ENCODE data around the gene HEATR5A. TPM values are rescaled to one million over a fixed set of nuclear protein-coding genes. Genes with fewer than 3 reads are reported as not detected.

Gene HEATR5A
- total and polyA plus RNA-seq, 2 of the 13 experiments (the other 11 are each of a cell fraction or from before 2014, with no cell fraction given), result 36.4 to 105 TPM

GRCh38 chr14:31341280-31341679 lies 79.1 kb downstream of the HEATR5A start (continued):
- TF ChIP-seq ZC3H4 (CRISPR knock-in tag; IDR thresholded peaks at IDR 0.05; ENCODE audit: borderline replicate concordance), result no peak
- peak; percentile 85 for TF ChIP-seq ZNF121 (CRISPR knock-in tag; IDR thresholded peaks at IDR 0.05)
- no peak for TF ChIP-seq FOXP1 (IDR thresholded peaks at IDR 0.05)
- no peak for TF ChIP-seq FOXP1 (CRISPR knock-in tag; IDR thresholded peaks at IDR 0.05)
- TF ChIP-seq CENPX (CRISPR knock-in tag; IDR thresholded peaks at IDR 0.05), result no peak
- TF ChIP-seq ZNF761 (CRISPR knock-in tag; conservative IDR thresholded peaks at IDR 0.05), result no peak
- TF ChIP-seq ZNF431 (CRISPR knock-in tag; IDR thresholded peaks at IDR 0.05; ENCODE audit: borderline replicate concordance, low read depth), result no peak
- no peak for TF ChIP-seq ZNF331 (CRISPR knock-in tag; IDR thresholded peaks at IDR 0.05)
- no peak for TF ChIP-seq SKIL (CRISPR knock-in tag; IDR thresholded peaks at IDR 0.05; ENCODE audit: borderline replicate concordance)
- no peak for TF ChIP-seq BRCA1 (CRISPR knock-in tag; IDR thresholded peaks at IDR 0.05)
- peak; percentile 88 for TF ChIP-seq CEBPB (IDR thresholded peaks at IDR 0.05; ENCODE audit: borderline replicate concordance, low read depth, low read length)
- TF ChIP-seq ZNF446 (CRISPR knock-in tag; IDR thresholded peaks at IDR 0.05), result no peak
- peak in 1 of 2 experiments; percentile 84; a peak in 2 of 4 replicates for TF ChIP-seq ATF4 (CRISPR knock-in tag; IDR thresholded peaks at IDR 0.05)
